Breast epithelium (tissue), 4 donors: Measurements from ENCODE around the gene PAPOLB. TPM values are rescaled to one million over a fixed set of nuclear protein-coding genes. Genes with fewer than 3 reads are reported as not detected.
A peak's percentile ranks its signal among the peaks of the same experiment; 100 is the strongest.

Experiments
- DNase-seq, 2 donors: peaks; one replicate each; pipeline ENCODE4 v3.0.0-alpha.2; 2019; ENCODE audit warnings: low spot score in 2 of 2
- H3K27ac ChIP-seq, 2 donors: fragments of 200-600 bp; sonication (generic) in 1 of 2; one replicate each; pipeline ENCODE4 v1.5.1; 2016 to 2019; ENCODE audit warnings: mild to moderate bottlenecking in 1 of 2
- H3K27me3 ChIP-seq, 2 donors: fragments of 200-600 bp; sonication (generic) in 1 of 2; one replicate each; pipeline versions ENCODE4 v1.5.1 to v1.6.0; 2017 to 2019; ENCODE audit warnings: control low read depth in 1 of 2, mild to moderate bottlenecking in 1 of 2
- H3K36me3 ChIP-seq: fragments of 200-600 bp; one replicate; pipeline ENCODE4 v1.5.1; 2019
- H3K4me1 ChIP-seq, 2 donors: fragments of 200-600 bp; sonication (generic); one replicate each; pipeline ENCODE4 v1.5.1; 2016 to 2019; ENCODE audit warnings: control low read depth in 1 of 2
- H3K4me3 ChIP-seq, 3 donors: fragments of 200-600 bp; sonication (generic); 1 replicate in 2 of 3; 2 replicates in 1 of 3; pipeline ENCODE4 v1.5.1; 2016 to 2019; ENCODE audit warnings: mild to moderate bottlenecking in 3 of 3, moderate library complexity in 2 of 3
- H3K9me3 ChIP-seq, 2 donors: fragments of 200-600 bp; sonication (generic) in 1 of 2; one replicate each; pipeline ENCODE4 v1.5.1; 2016 to 2019; ENCODE audit warnings: control low read depth in 1 of 2
- CTCF ChIP-seq, 3 donors: fragments of 450-650 bp; IDR thresholded peaks; one replicate each; pipeline ENCODE4 v1.5.1; 2016 to 2017; ENCODE audit warnings: antibody characterized with exemption in 3 of 3, mild to moderate bottlenecking in 3 of 3, moderate library complexity in 3 of 3
- POLR2A ChIP-seq: fragments of 450-650 bp; IDR thresholded peaks from one replicate; pipeline ENCODE4 v1.6.1; 2016; ENCODE audit warnings: antibody characterized with exemption, mild to moderate bottlenecking, moderate library complexity
- POLR2AphosphoS5 ChIP-seq, 3 donors: sonication (generic); formaldehyde crosslinking; IDR thresholded peaks; one replicate each; pipeline ENCODE4 v1.6.1; 2017; ENCODE audit warnings: antibody characterized with exemption in 3 of 3
- intact Hi-C: fragments of 100-400 bp; cut with DNase I; formaldehyde crosslinking; loops from one replicate; pipeline ENCODE4 v1.15.1; 2023; ENCODE audit warnings: low total_unique reads
- total RNA-seq, 3 donors: library from RNA; depleted of rRNA; stranded (reverse); fragments of >200 nt; gene quantifications; one replicate each; pipeline ENCODE4 v1.1.0, GENCODE V29; 2016

PAPOLB gene
- total RNA-seq, 3 donors from 2014 or later: 0.15 to 0.48 (median 0.33) TPM

DNA sequence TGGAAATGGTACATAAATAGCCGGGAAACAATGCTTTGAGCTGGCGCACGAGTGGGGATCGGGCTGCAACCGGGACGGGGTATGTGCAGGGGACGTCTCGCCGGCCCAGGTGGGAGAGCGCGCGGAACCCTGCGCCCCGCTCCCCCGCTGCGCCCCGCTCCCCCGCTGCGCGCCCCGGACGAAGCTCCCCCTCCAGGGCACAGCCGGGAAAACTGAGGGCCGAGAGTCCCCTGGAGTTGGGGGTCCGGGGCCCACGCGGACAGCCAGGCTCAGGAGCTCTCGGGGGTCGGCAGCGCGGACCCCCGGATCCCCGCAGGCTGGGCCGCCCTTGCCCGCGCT lies 21.2 kb upstream of the PAPOLB start:
- TF ChIP-seq CTCF (IDR thresholded peaks at IDR 0.05) (peak in 1 of 3 donors; percentile 5), POLR2AphosphoS5 (IDR thresholded peaks at IDR 0.05) (no peak)
- peak overlapping the region; percentile 58 to 88 (median 70) for H3K4me3 ChIP-seq
- H3K36me3 ChIP-seq: no peaks in the 10 kb centered on the region
- H3K27me3 ChIP-seq: peaks cover 0 to 8% of the 10 kb centered on the region in 2 donors
- H3K27ac ChIP-seq: peak overlapping the region; percentile 83 to 91
- intact Hi-C loops: no loop called here
- DNase-seq: peak in 1 of 2 donors; percentile 35
- H3K9me3 ChIP-seq: no peaks in the 10 kb centered on the region
- peaks cover 4 to 9% of the 10 kb centered on the region in 2 donors for H3K4me1 ChIP-seq

GRCh38 chr7:4882169-4883032 lies 20.6 kb upstream of the PAPOLB start:
- H3K4me1 ChIP-seq: peaks cover 4 to 9% of the 10 kb centered on the region in 2 donors
- intact Hi-C loops: no loop called here
- H3K4me3 ChIP-seq: peak overlapping the region; percentile 58 to 88 (median 70)
- H3K9me3 ChIP-seq: no peaks in the 10 kb centered on the region
- H3K27me3 ChIP-seq: peaks cover 0 to 8% of the 10 kb centered on the region in 2 donors
- peak overlapping the region; percentile 83 to 91 for H3K27ac ChIP-seq
- no peaks in the 10 kb centered on the region for H3K36me3 ChIP-seq
- TF ChIP-seq POLR2AphosphoS5 (IDR thresholded peaks at IDR 0.05): peak; percentile 13 to 54 (median 42)
- TF ChIP-seq CTCF (IDR thresholded peaks at IDR 0.05): no peak
- DNase-seq: peak; percentile 59 to 61

GRCh38 chr7:4880218-4880617 lies 18.4 kb upstream of the PAPOLB start:
- H3K4me3 ChIP-seq: peak overlapping the region in 2 of 3 donors; percentile 20 to 44
- TF ChIP-seq POLR2AphosphoS5 (IDR thresholded peaks at IDR 0.05) (no peak), POLR2A (no peak), CTCF (IDR thresholded peaks at IDR 0.05) (no peak)
- DNase-seq: peak in 1 of 2 donors; percentile 37
- H3K36me3 ChIP-seq: no peaks in the 10 kb centered on the region
- peak overlapping the region; percentile 64 to 75 for H3K27ac ChIP-seq
- peaks cover 4 to 9% of the 10 kb centered on the region in 2 donors for H3K4me1 ChIP-seq
- intact Hi-C loops: no loop called here
- H3K27me3 ChIP-seq: peaks cover 0 to 8% of the 10 kb centered on the region in 2 donors
- no peaks in the 10 kb centered on the region for H3K9me3 ChIP-seq

DNA sequence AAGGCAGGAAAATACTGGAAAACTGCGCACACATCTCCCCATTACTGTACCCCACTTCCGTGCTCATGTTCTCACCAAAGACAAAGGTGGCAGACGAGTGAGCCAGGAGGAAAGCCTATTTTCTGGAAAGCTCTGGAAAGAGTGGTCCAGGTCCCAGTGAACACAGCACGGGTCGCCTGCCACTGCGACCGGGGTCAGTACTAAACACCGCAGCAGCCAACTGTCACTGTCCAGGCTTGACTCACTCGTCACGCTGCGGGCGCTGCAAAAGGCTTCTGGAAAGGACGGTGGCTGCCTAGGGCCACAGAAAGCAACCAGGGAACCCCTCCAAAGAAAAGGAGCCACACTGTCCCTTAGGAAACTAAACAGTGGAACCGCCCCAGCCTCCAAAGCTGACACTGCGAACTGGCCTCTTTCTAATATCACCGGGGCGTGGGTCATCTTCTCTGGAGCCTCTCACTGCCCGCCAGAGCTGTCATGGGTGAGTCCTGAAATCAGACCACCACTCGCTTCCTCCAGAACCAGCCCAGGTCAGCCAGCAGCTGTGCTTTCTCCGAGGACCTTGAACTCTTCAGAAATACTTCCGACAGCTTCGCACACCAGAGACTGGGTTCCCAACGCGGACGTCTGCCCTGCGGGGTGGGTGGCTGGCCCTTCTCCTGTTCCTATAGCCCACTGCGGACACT lies 17.7 kb upstream of the PAPOLB start:
- no peak for TF ChIP-seq POLR2AphosphoS5 (IDR thresholded peaks at IDR 0.05)
- no peak for TF ChIP-seq CTCF (IDR thresholded peaks at IDR 0.05)
- no peak for TF ChIP-seq POLR2A
- H3K27ac ChIP-seq: peak overlapping the region; percentile 64 to 75
- peak in 1 of 2 donors; percentile 34 for DNase-seq
- H3K4me3 ChIP-seq: peak overlapping the region; percentile 20 to 44 (median 23)
- peaks cover 0 to 8% of the 10 kb centered on the region in 2 donors for H3K27me3 ChIP-seq
- H3K4me1 ChIP-seq: peaks cover 4 to 9% of the 10 kb centered on the region in 2 donors
- intact Hi-C loops: no loop called here
- H3K36me3 ChIP-seq: no peaks in the 10 kb centered on the region
- no peaks in the 10 kb centered on the region for H3K9me3 ChIP-seq
